Hepatocyte (in vitro differentiated cells): ENCODE data around the gene OPCML. TPM values are rescaled to one million over a fixed set of nuclear protein-coding genes. Genes with fewer than 3 reads are reported as not detected.

Experiments
- DNase-seq: peaks from one replicate; pipeline ENCODE4 v3.0.0-alpha.2; 2016; ENCODE audit warnings: low spot score
- H2AFZ ChIP-seq: fragments of 200-600 bp; sonication (generic); 2 replicates; pipeline ENCODE4 v1.6.0; 2016; ENCODE audit warnings: antibody characterized with exemption, mild to moderate bottlenecking
- H3K27ac ChIP-seq: fragments of 200-600 bp; sonication (generic); 2 replicates; pipeline ENCODE4 v1.5.1; 2016; ENCODE audit warnings: mild to moderate bottlenecking
- H3K27me3 ChIP-seq: fragments of 200-600 bp; sonication (generic); 2 replicates; pipeline ENCODE4 v1.6.1; 2016
- H3K36me3 ChIP-seq: fragments of 200-600 bp; sonication (generic); replicated peaks from 2 replicates; pipeline ENCODE4 v1.5.1; 2016; ENCODE audit warnings: low read depth; ENCODE audit not compliant: insufficient read depth
- H3K4me1 ChIP-seq: fragments of 200-600 bp; sonication (generic); 2 replicates; pipeline ENCODE4 v1.5.1; 2016; ENCODE audit warnings: mild to moderate bottlenecking, moderate library complexity; ENCODE audit not compliant: insufficient read depth
- H3K4me2 ChIP-seq: fragments of 200-600 bp; sonication (generic); 2 replicates; pipeline ENCODE4 v1.6.0; 2016
- H3K4me3 ChIP-seq: fragments of 200-600 bp; sonication (generic); 2 replicates; pipeline ENCODE4 v1.5.1; 2016; ENCODE audit warnings: mild to moderate bottlenecking
- H3K79me2 ChIP-seq: fragments of 200-600 bp; sonication (generic); 2 replicates; pipeline ENCODE4 v1.6.0; 2017; ENCODE audit warnings: mild to moderate bottlenecking
- H3K9me2 ChIP-seq: fragments of 200-600 bp; sonication (generic); replicated peaks from 2 replicates; pipeline ENCODE4 v1.6.0; 2017; ENCODE audit warnings: mild to moderate bottlenecking; ENCODE audit not compliant: insufficient read depth
- H3K9me3 ChIP-seq: fragments of 200-600 bp; sonication (generic); 2 replicates; pipeline ENCODE4 v1.5.1; 2016; ENCODE audit warnings: low read depth, mild to moderate bottlenecking
- H4K20me1 ChIP-seq: fragments of 200-600 bp; sonication (generic); 2 replicates; pipeline ENCODE4 v1.6.0; 2016; ENCODE audit warnings: mild to moderate bottlenecking; ENCODE audit not compliant: insufficient read depth, poor library complexity, severe bottlenecking
- CTCF ChIP-seq: fragments of 200-600 bp; sonication (generic); IDR thresholded peaks from 2 replicates; pipeline ENCODE4 v1.5.1; 2016; ENCODE audit warnings: antibody characterized with exemption, mild to moderate bottlenecking; ENCODE audit not compliant: poor library complexity
- EZH2 ChIP-seq: fragments of 200-600 bp; sonication (generic); IDR thresholded peaks from 2 replicates; pipeline ENCODE4 v1.6.1; 2016; ENCODE audit warnings: antibody characterized with exemption, mild to moderate bottlenecking, borderline replicate concordance
- EZH2phosphoT487 ChIP-seq: fragments of 200-600 bp; sonication (generic); IDR thresholded peaks from one replicate; pipeline ENCODE4 v1.6.1; 2018; ENCODE audit warnings: antibody characterized with exemption, mild to moderate bottlenecking, low read depth, moderate library complexity; ENCODE audit not compliant: unreplicated experiment, severe bottlenecking
- WGBS: methylation state at CpG from one replicate; pipeline ENCODE4 v1.1.6; 2016; ENCODE audit warnings: low lambda C conversion rate; ENCODE audit errors: missing lambda C conversion rate; 5-methylcytosine and 5-hydroxymethylcytosine counted together
- polyA plus RNA-seq: library from polyadenylated mRNA; unstranded; fragments of >200 nt; fragmentation: Nextera tagmentation; extraction: Ambion mirVana; gene quantifications from 2 replicates; pipeline ENCODE4 v1.2.1, GENCODE V29; 2016
- total RNA-seq: library from RNA; depleted of rRNA; stranded (reverse); fragments of >200 nt; gene quantifications from 2 replicates; pipeline ENCODE4 v1.2.3, GENCODE V29; 2014

The OPCML gene
- total and polyA plus RNA-seq, 2 experiments from 2014 or later: 0.37 to 0.98 TPM

DNA sequence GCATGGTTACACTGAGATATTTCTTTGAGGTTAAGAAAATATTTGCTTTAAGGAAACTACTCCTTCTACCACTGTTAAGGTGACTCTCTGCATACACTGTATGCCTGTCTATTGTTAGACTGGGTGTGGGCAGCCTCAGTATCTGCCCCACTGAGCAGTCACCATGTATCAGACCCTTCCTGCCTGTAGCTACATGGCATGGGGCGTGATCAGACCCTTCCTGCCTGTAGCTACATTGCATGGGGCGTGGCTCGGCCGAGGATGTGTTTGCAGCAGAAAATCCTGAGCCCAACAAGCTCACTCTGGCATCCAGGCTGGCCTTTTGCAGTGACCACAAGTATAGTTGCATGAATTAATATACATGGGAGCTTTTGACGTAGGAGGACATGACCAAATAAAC lies 669.4 kb downstream of the OPCML start:
- 80% methylated on average over 5 of the region's 5 CpGs for WGBS
- H3K9me2 ChIP-seq: no peaks in the 10 kb centered on the region
- H3K79me2 ChIP-seq: no peaks in the 10 kb centered on the region
- H3K27ac ChIP-seq: no peak overlapping the region
- no peaks in the 10 kb centered on the region for H4K20me1 ChIP-seq
- H3K4me2 ChIP-seq: no peak overlapping the region
- TF ChIP-seq EZH2: no peak
- no peak for TF ChIP-seq CTCF
- no peak for TF ChIP-seq EZH2phosphoT487
- no peaks in the 10 kb centered on the region for H3K4me1 ChIP-seq
- H3K4me3 ChIP-seq: no peak overlapping the region
- DNase-seq: no peak
- H3K36me3 ChIP-seq: no peaks in the 10 kb centered on the region
- H3K9me3 ChIP-seq: no peaks in the 10 kb centered on the region
- H3K27me3 ChIP-seq: no peaks in the 10 kb centered on the region
- H2AFZ ChIP-seq: no peak overlapping the region

GRCh38 chr11:132862137-132862536 lies 670.2 kb downstream of the OPCML start:
- Histone ChIP-seq H2AFZ (no peak overlapping the region), H3K9me3 (no peaks in the 10 kb centered on the region), H3K79me2 (no peaks in the 10 kb centered on the region), H3K27ac (no peak overlapping the region), H3K4me2 (no peak overlapping the region), H3K36me3 (no peaks in the 10 kb centered on the region), H3K4me3 (no peak overlapping the region), H4K20me1 (no peaks in the 10 kb centered on the region), H3K27me3 (no peaks in the 10 kb centered on the region), H3K4me1 (no peaks in the 10 kb centered on the region), H3K9me2 (no peaks in the 10 kb centered on the region)
- WGBS: 68% methylated on average over 5 of the region's 5 CpGs
- DNase-seq: no peak
- TF ChIP-seq EZH2 (no peak), CTCF (no peak), EZH2phosphoT487 (no peak)

DNA sequence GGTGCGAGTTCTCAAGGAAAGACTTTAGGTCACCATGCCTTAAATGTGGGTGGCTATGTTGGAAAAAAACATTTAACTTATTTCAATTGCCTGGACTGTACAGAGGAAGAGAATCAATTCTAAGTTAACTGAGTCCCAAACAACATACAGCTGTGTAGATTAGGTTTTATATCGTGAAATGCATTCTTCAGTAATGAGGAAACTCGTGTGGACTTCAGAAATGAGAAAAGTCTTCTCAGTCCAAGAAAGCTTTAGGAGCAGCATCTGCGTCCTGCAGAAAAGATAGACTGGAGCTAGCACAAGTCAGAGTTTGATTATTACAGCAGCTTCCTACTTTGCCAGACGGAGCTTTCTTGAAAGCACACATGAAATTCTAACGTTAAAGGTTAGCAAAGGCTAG lies 673.0 kb downstream of the OPCML start:
- no peak overlapping the region for H2AFZ ChIP-seq
- no peaks in the 10 kb centered on the region for H3K27me3 ChIP-seq
- no peak for TF ChIP-seq CTCF
- TF ChIP-seq EZH2: no peak
- TF ChIP-seq EZH2phosphoT487: no peak
- H3K27ac ChIP-seq: no peak overlapping the region
- no peak overlapping the region for H3K4me3 ChIP-seq
- H3K4me1 ChIP-seq: no peaks in the 10 kb centered on the region
- no peaks in the 10 kb centered on the region for H3K9me2 ChIP-seq
- WGBS: 79% methylated on average over 6 of the region's 6 CpGs
- no peaks in the 10 kb centered on the region for H3K36me3 ChIP-seq
- no peaks in the 10 kb centered on the region for H3K9me3 ChIP-seq
- H4K20me1 ChIP-seq: no peaks in the 10 kb centered on the region
- H3K4me2 ChIP-seq: no peak overlapping the region
- no peaks in the 10 kb centered on the region for H3K79me2 ChIP-seq
- DNase-seq: no peak

- no peak overlapping the region for H2AFZ ChIP-seq
- H3K4me2 ChIP-seq: no peak overlapping the region
- H3K9me3 ChIP-seq: no peaks in the 10 kb centered on the region
- no peak overlapping the region for H3K27ac ChIP-seq
- H3K4me1 ChIP-seq: no peaks in the 10 kb centered on the region
- 20% methylated on average over 5 of the region's 5 CpGs for WGBS
- no peaks in the 10 kb centered on the region for H3K79me2 ChIP-seq
- no peak overlapping the region for H3K4me3 ChIP-seq
- DNase-seq: peak; percentile 42
- TF ChIP-seq CTCF (no peak), EZH2phosphoT487 (no peak), EZH2 (no peak)
- no peaks in the 10 kb centered on the region for H3K36me3 ChIP-seq
- no peaks in the 10 kb centered on the region for H4K20me1 ChIP-seq
- H3K9me2 ChIP-seq: no peaks in the 10 kb centered on the region
- H3K27me3 ChIP-seq: no peaks in the 10 kb centered on the region
Observed at GRCh38 chr11:132858223-132858622, 674.1 kb downstream of the OPCML start.
